Activated T-cell treated with anti-CD3 and anti-CD28 coated beads, Interleukin-2, amount 50 U/mL, for 72 hours (primary cell): ENCODE data around the gene ITGA5. TPM values are rescaled to one million over a fixed set of nuclear protein-coding genes. Genes with fewer than 3 reads are reported as not detected.

Experiments
- ATAC-seq, 2 donors: fragments of 150-1000 bp; cut with Tn5 transposase; replicated peaks in 1 of 2; 2 replicates each; pipeline ENCODE4 v1.10.0; 2021; ENCODE audit warnings: moderate library complexity in 2 of 2, mild to moderate bottlenecking in 1 of 2
- DNase-seq, 2 donors: peaks; one replicate each; pipeline ENCODE4 v3.0.0; 2021 to 2022; ENCODE audit warnings: mixed read lengths in 1 of 2
- H3K27ac Mint-ChIP-seq: one replicate; pipeline ENCODE4 v1.8.0; 2022; ENCODE audit warnings: mild to moderate bottlenecking, moderate library complexity, mixed read lengths
- H3K27me3 Mint-ChIP-seq: one replicate; pipeline ENCODE4 v1.8.0; 2022; ENCODE audit warnings: low read depth, mixed read lengths
- H3K36me3 Mint-ChIP-seq, 2 donors: one replicate each; pipeline ENCODE4 v1.8.0; 2022; ENCODE audit warnings: mixed read lengths in 2 of 2, mild to moderate bottlenecking in 1 of 2; ENCODE audit not compliant: insufficient read depth in 2 of 2
- H3K4me1 Mint-ChIP-seq: one replicate; pipeline ENCODE4 v1.8.0; 2022; ENCODE audit warnings: low read depth, mixed read lengths
- H3K4me3 Mint-ChIP-seq, 2 donors: one replicate each; pipeline ENCODE4 v1.8.0; 2022; ENCODE audit warnings: mild to moderate bottlenecking in 2 of 2, mixed read lengths in 2 of 2, moderate library complexity in 2 of 2
- H3K9me3 Mint-ChIP-seq, 2 donors: one replicate each; pipeline ENCODE4 v1.8.0; 2022; ENCODE audit warnings: mixed read lengths in 2 of 2
- total RNA-seq, 2 donors: library from RNA; stranded (reverse); gene quantifications; one replicate each; pipeline ENCODE4 v1.2.3, GENCODE V29; 2022

Gene ITGA5
- total RNA-seq, 2 donors from 2014 or later, result 20.6 to 27.4 TPM

- peaks cover 66% of the 10 kb centered on the region for H3K4me1 Mint-ChIP-seq
- peak overlapping the region; percentile 58 for H3K27ac Mint-ChIP-seq
- ATAC-seq, result peak; percentile 65 to 66
- H3K36me3 Mint-ChIP-seq, result peaks cover 4% of the 10 kb centered on the region in 2 donors
- no peaks in the 10 kb centered on the region for H3K9me3 Mint-ChIP-seq
- H3K27me3 Mint-ChIP-seq, result no peaks in the 10 kb centered on the region
- peak; percentile 61 to 64 for DNase-seq
- H3K4me3 Mint-ChIP-seq, result peak overlapping the region; percentile 63 to 65
Measured at GRCh38 chr12:54413284-54414190, 5.5 kb downstream of the ITGA5 start.

DNA sequence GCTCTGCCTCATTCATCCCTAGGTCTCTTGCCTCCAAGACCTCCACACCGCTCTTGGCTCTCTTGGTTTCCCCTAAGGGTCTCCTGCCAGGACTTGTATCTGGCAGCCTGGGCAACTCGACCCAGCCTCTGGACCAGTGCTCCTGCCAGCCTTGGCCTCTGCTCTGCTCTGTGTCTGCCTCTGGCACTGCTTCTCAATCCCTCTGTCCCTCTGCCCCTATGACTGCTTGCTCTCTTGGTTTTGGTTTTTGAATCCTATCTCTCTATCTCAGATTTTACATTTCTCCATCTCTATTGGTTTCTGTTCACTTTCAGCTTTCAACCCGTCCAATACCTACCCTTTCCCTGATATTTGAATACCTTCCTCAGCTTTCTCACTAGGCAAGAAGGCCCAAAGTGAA lies 6.3 kb downstream of the ITGA5 start:
- Mint-ChIP-seq H3K4me3 (peak overlapping the region; percentile 63 to 65), H3K36me3 (peaks cover 0 to 1% of the 10 kb centered on the region in 2 donors), H3K4me1 (peaks cover 64% of the 10 kb centered on the region), H3K27me3 (no peaks in the 10 kb centered on the region), H3K9me3 (no peaks in the 10 kb centered on the region), H3K27ac (peak overlapping the region; percentile 58)
- DNase-seq, result no peak
- ATAC-seq, result peak; percentile 21 to 23

GRCh38 chr12:54412348-54412747 lies 6.7 kb downstream of the ITGA5 start:
- DNase-seq (no peak), ATAC-seq (no peak)
- H3K27ac Mint-ChIP-seq, result peak overlapping the region; percentile 58
- H3K4me1 Mint-ChIP-seq, result peaks cover 62% of the 10 kb centered on the region
- H3K36me3 Mint-ChIP-seq, result peaks cover 0 to 3% of the 10 kb centered on the region in 2 donors
- H3K4me3 Mint-ChIP-seq, result peak overlapping the region; percentile 63 to 65
- H3K27me3 Mint-ChIP-seq, result no peaks in the 10 kb centered on the region
- H3K9me3 Mint-ChIP-seq, result no peaks in the 10 kb centered on the region

DNA sequence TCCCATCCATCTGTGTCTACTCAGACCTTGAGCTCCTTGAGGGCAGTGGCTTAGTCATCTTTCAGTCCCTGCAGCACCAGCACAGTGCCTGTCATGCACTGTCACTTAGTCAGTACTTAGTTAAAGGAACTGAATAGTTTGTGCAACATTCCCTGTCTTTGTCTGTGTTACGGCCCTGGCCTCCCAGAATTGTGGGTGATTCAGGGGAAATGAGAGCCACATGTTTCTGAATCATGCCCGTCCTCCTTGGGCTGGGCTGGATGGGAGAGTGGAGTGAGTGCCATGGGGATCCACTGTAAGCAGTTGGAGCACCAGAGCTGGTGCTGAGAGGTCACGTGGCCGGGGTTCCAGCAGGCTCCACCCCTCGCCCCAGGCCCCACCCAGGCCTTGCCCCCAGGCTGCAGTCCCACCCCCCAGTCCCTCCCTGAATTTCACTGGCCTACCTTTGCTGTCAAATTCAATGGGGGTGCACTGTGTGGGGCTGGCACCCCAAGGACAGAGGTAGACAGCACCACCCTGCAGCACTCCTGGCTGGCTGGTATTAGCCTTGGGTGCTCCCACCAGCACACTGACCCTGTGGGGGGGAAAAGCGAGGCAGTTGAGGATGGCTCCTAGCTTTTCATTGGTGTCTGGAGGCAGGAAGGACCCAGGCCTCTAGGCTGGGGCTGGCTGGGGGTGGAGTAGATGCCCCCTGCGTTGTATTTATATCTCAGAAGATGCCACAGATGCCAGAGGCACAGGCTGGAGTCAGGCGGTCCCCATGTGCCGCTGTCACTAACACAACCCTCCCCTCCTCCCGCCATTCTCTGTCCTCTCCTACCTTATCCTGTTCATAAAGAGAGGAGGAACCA lies 7.5 kb downstream of the ITGA5 start:
- H3K27me3 Mint-ChIP-seq, result no peaks in the 10 kb centered on the region
- peak overlapping the region; percentile 38 to 46 for H3K4me3 Mint-ChIP-seq
- H3K27ac Mint-ChIP-seq, result peak overlapping the region; percentile 88
- ATAC-seq (peak; percentile 79 to 82), DNase-seq (peak; percentile 56 to 65)
- H3K36me3 Mint-ChIP-seq, result peaks cover 1 to 6% of the 10 kb centered on the region in 2 donors
- no peaks in the 10 kb centered on the region for H3K9me3 Mint-ChIP-seq
- H3K4me1 Mint-ChIP-seq, result peaks cover 54% of the 10 kb centered on the region

GRCh38 chr12:54409267-54409666 lies 9.8 kb downstream of the ITGA5 start:
- H3K9me3 Mint-ChIP-seq, result no peaks in the 10 kb centered on the region
- H3K4me3 Mint-ChIP-seq, result no peak overlapping the region
- DNase-seq (no peak), ATAC-seq (no peak)
- peaks cover 34% of the 10 kb centered on the region for H3K4me1 Mint-ChIP-seq
- peaks cover 3 to 6% of the 10 kb centered on the region in 2 donors for H3K36me3 Mint-ChIP-seq
- H3K27ac Mint-ChIP-seq, result no peak overlapping the region
- no peaks in the 10 kb centered on the region for H3K27me3 Mint-ChIP-seq

GRCh38 chr12:54407183-54407905 lies 11.7 kb downstream of the ITGA5 start:
- peaks cover 4 to 6% of the 10 kb centered on the region in 2 donors for H3K36me3 Mint-ChIP-seq
- peaks cover 14% of the 10 kb centered on the region for H3K4me1 Mint-ChIP-seq
- ATAC-seq, result no peak
- H3K27ac Mint-ChIP-seq, result peak overlapping the region; percentile 16
- no peak overlapping the region for H3K4me3 Mint-ChIP-seq
- no peak for DNase-seq
- no peaks in the 10 kb centered on the region for H3K9me3 Mint-ChIP-seq
- H3K27me3 Mint-ChIP-seq, result no peaks in the 10 kb centered on the region

GRCh38 chr12:54405573-54405972 lies 13.5 kb downstream of the ITGA5 start:
- Mint-ChIP-seq H3K27ac (no peak overlapping the region), H3K4me1 (no peaks in the 10 kb centered on the region), H3K36me3 (peaks cover 4% of the 10 kb centered on the region in 2 donors), H3K27me3 (no peaks in the 10 kb centered on the region), H3K4me3 (no peak overlapping the region), H3K9me3 (no peaks in the 10 kb centered on the region)
- DNase-seq, result no peak
- ATAC-seq, result no peak

DNA sequence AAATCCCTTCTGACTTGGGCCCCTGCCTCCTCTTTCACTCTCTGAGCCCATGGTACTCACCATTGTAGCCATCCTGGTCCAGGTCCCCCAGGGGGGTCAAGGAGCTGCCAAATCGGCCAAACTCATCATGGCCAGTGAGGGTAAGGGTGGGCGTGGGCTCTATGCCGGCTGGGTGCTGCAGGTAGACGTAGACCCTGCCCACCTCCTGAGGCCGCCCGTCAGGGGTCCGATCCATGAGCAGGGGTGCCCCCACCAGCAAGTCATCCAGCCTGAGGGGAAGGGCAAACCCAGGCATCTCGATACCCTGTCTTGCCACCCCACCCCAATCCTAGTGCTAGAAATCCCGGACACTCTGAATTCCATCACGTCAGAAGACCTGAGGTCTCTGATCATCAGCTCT lies 14.0 kb downstream of the ITGA5 start:
- Mint-ChIP-seq H3K4me3 (no peak overlapping the region), H3K4me1 (no peaks in the 10 kb centered on the region), H3K27me3 (no peaks in the 10 kb centered on the region), H3K36me3 (peaks cover 4% of the 10 kb centered on the region in 2 donors), H3K9me3 (no peaks in the 10 kb centered on the region), H3K27ac (no peak overlapping the region)
- ATAC-seq (no peak), DNase-seq (no peak)

DNA sequence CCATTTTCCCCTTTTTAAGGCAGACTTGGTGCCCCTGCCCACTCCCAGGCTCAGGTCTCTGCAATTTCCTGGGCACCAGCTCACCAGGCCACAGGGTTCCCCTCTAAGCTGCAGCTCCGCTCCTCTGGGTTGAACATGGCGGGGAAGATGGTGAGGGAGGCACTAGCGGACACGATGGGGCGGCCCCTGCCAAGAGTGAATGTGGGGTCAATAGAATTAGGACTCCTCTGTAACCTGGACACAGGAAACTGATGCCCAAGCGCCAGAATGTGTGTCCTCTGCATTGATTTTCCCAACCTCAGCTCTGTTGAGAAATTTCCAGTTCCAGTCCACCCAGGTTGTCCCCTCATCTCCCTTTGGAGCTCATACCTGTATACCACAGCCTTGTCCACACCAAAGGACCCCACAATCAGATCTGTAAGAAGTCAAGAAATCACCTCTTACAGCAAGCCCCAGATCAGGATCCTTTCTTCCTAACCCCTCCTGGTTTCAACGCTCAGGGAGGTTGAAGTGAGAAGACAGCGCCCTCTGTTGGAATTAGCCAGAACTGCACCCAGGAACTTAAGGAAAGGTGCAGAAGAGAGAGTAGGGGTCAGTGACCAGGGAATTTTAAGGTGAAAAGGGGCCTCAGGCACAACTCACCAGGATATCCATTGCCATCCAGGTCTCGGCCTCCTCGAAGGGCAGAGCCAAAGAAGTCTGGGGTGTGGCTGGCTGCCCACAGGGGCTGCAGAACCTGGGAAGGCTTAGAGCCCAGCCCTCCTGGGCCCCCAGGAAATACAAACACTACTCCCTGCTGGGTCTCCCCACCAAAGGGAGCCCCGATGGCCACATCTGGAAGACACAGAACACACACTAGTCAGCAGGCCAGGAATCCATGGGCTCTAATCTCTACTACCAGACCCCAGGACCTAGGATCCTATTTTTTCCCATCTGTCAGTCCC lies 14.7 kb downstream of the ITGA5 start:
- Mint-ChIP-seq H3K36me3 (peaks cover 4 to 5% of the 10 kb centered on the region in 2 donors), H3K9me3 (no peaks in the 10 kb centered on the region), H3K4me1 (peaks cover 2% of the 10 kb centered on the region), H3K4me3 (no peak overlapping the region), H3K27me3 (no peaks in the 10 kb centered on the region), H3K27ac (no peak overlapping the region)
- peak; percentile 60 to 62 for DNase-seq
- ATAC-seq, result peak; percentile 44 to 50

GRCh38 chr12:54401119-54401518 lies 17.9 kb downstream of the ITGA5 start:
- ATAC-seq (no peak), DNase-seq (no peak)
- H3K9me3 Mint-ChIP-seq, result no peaks in the 10 kb centered on the region
- H3K36me3 Mint-ChIP-seq, result peaks cover 12% of the 10 kb centered on the region in 2 donors
- no peak overlapping the region for H3K4me3 Mint-ChIP-seq
- no peak overlapping the region for H3K27ac Mint-ChIP-seq
- H3K27me3 Mint-ChIP-seq, result no peaks in the 10 kb centered on the region
- H3K4me1 Mint-ChIP-seq, result peaks cover 6% of the 10 kb centered on the region

- Mint-ChIP-seq H3K27ac (no peak overlapping the region), H3K4me1 (peaks cover 14% of the 10 kb centered on the region), H3K9me3 (no peaks in the 10 kb centered on the region), H3K36me3 (peaks cover 11 to 12% of the 10 kb centered on the region in 2 donors), H3K4me3 (no peak overlapping the region), H3K27me3 (no peaks in the 10 kb centered on the region)
- DNase-seq (peak; percentile 76 to 86), ATAC-seq (peak; percentile 83 to 85)
Measured at GRCh38 chr12:54398995-54399793, 19.9 kb downstream of the ITGA5 start.
